ENCODE data around the gene WDR91. TPM values are rescaled to one million over a fixed set of nuclear protein-coding genes. Genes with fewer than 3 reads are reported as not detected.

The WDR91 gene
- total RNA-seq, 3 donors from 2014 or later (not counting 1 experiment from before 2014, with no cell fraction given) = 28.7 to 42.0 (median 39.2) TPM

GRCh38 chr7:135240441-135240840, 29.1 kb upstream of the WDR91 start:
- Histone ChIP-seq H3K27me3 (ENCODE audit: control insufficient read depth, insufficient read depth, low read length) (no peaks in the 10 kb centered on the region), H3K9me3 (ENCODE audit: control insufficient read depth, insufficient read depth, low read length) (no peaks in the 10 kb centered on the region), H3K4me1 (ENCODE audit: control insufficient read depth, insufficient read depth, low read length) (no peaks in the 10 kb centered on the region), H3K4me3 (ENCODE audit: low read length) (no peak overlapping the region), H3K27ac (ENCODE audit: low read length) (no peak overlapping the region), H3K36me3 (ENCODE audit: control insufficient read depth, insufficient read depth, low read length) (no peaks in the 10 kb centered on the region)
- H3K9me3 Mint-ChIP-seq = no peaks in the 10 kb centered on the region
- no peak overlapping the region for H3K4me3 Mint-ChIP-seq
- H3K4me1 Mint-ChIP-seq = no peaks in the 10 kb centered on the region
- TF ChIP-seq CTCF (IDR thresholded peaks at IDR 0.05) = no peak
- H3K36me3 Mint-ChIP-seq = no peaks in the 10 kb centered on the region
- intact Hi-C loops (cut with micrococcal nuclease) = no loop called here
- peaks cover 4 to 13% of the 10 kb centered on the region in 2 donors for H3K27me3 Mint-ChIP-seq (ENCODE audit: low read depth in 2 of 2)
- no peak for ATAC-seq
- H3K27ac Mint-ChIP-seq = no peak overlapping the region
- 75% methylated on average over 9 of the region's 9 CpGs for WGBS (ENCODE audit: insufficient coverage)
- no peak for DNase-seq

DNA sequence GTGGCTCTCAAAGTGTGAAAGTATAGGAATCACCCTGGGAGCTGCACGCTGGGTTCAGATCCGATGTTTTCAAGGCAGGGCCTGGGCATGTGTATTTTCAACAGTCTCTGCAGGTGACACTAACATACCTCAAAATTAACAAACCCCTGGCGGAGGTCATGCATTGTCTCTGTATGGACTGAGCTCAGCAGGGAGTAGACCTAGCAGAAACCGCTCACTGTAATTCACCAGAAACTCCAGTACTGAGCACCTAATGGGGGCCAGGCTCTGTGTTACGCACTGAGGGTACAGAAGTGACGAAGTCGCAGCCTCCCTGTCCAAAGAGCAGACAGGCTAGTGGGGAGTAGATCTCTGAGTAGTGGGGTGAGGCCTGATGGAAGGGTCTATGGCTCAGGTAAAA, 27.9 kb upstream of the WDR91 start:
- no peak for TF ChIP-seq CTCF (IDR thresholded peaks at IDR 0.05)
- Mint-ChIP-seq H3K27me3 (ENCODE audit: low read depth in 2 of 2) (peaks cover 2 to 3% of the 10 kb centered on the region in 2 donors), H3K4me1 (no peaks in the 10 kb centered on the region), H3K36me3 (no peaks in the 10 kb centered on the region), H3K4me3 (no peak overlapping the region), H3K9me3 (no peaks in the 10 kb centered on the region), H3K27ac (no peak overlapping the region)
- no peaks in the 10 kb centered on the region for H3K27me3 ChIP-seq (ENCODE audit: control insufficient read depth, insufficient read depth, low read length)
- H3K4me3 ChIP-seq (ENCODE audit: low read length) = no peak overlapping the region
- no peaks in the 10 kb centered on the region for H3K4me1 ChIP-seq (ENCODE audit: control insufficient read depth, insufficient read depth, low read length)
- 94% methylated on average over 7 of the region's 7 CpGs for WGBS (ENCODE audit: insufficient coverage)
- H3K9me3 ChIP-seq (ENCODE audit: control insufficient read depth, insufficient read depth, low read length) = no peaks in the 10 kb centered on the region
- no peak for DNase-seq
- H3K36me3 ChIP-seq (ENCODE audit: control insufficient read depth, insufficient read depth, low read length) = no peaks in the 10 kb centered on the region
- H3K27ac ChIP-seq (ENCODE audit: low read length) = no peak overlapping the region
- intact Hi-C loops (cut with micrococcal nuclease) = no loop called here
- ATAC-seq = no peak

GRCh38 chr7:135238112-135238744, 26.9 kb upstream of the WDR91 start:
- Histone ChIP-seq H3K27ac (ENCODE audit: low read length) (no peak overlapping the region), H3K9me3 (ENCODE audit: control insufficient read depth, insufficient read depth, low read length) (no peaks in the 10 kb centered on the region), H3K4me1 (ENCODE audit: control insufficient read depth, insufficient read depth, low read length) (no peaks in the 10 kb centered on the region), H3K4me3 (ENCODE audit: low read length) (no peak overlapping the region), H3K27me3 (ENCODE audit: control insufficient read depth, insufficient read depth, low read length) (no peaks in the 10 kb centered on the region), H3K36me3 (ENCODE audit: control insufficient read depth, insufficient read depth, low read length) (no peaks in the 10 kb centered on the region)
- Mint-ChIP-seq H3K36me3 (no peaks in the 10 kb centered on the region), H3K27ac (no peak overlapping the region), H3K4me1 (no peaks in the 10 kb centered on the region), H3K9me3 (no peaks in the 10 kb centered on the region), H3K27me3 (ENCODE audit: low read depth in 2 of 2) (peaks cover 0 to 2% of the 10 kb centered on the region in 2 donors), H3K4me3 (no peak overlapping the region)
- no peak for TF ChIP-seq CTCF (IDR thresholded peaks at IDR 0.05)
- intact Hi-C loops (cut with micrococcal nuclease) = no loop called here
- DNase-seq (peak in 1 of 2 donors; percentile 23), ATAC-seq (no peak)
- 87% methylated on average over 11 of the region's 11 CpGs for WGBS (ENCODE audit: insufficient coverage)

DNA sequence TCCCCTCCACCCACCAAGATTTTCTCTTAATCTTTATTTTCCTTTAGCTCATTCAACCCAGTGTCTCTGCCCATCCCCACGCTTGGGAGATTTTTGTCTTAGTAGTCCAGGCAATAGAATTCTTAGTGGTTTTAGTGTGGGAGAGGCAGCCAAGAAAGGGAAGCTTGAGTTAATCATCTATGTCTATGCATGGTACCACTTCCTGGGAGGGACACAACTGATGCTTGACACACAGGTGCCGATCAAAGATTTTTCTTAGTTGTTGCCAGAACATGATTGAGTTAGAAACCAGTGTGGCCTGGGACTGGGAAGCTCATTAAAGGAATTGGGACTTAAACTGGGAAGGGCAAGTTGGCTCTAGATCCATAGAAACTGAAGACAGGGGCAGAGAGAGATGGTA, 25.4 kb upstream of the WDR91 start:
- ATAC-seq = no peak
- Mint-ChIP-seq H3K4me1 (no peaks in the 10 kb centered on the region), H3K9me3 (no peaks in the 10 kb centered on the region), H3K27me3 (ENCODE audit: low read depth in 2 of 2) (peaks cover 0 to under 1% of the 10 kb centered on the region in 2 donors), H3K27ac (no peak overlapping the region), H3K36me3 (no peaks in the 10 kb centered on the region), H3K4me3 (no peak overlapping the region)
- intact Hi-C loops (cut with micrococcal nuclease) = no loop called here
- 21% methylated on average over 2 of the region's 2 CpGs for WGBS (ENCODE audit: insufficient coverage)
- Histone ChIP-seq H3K27me3 (ENCODE audit: control insufficient read depth, insufficient read depth, low read length) (no peaks in the 10 kb centered on the region), H3K4me1 (ENCODE audit: control insufficient read depth, insufficient read depth, low read length) (no peaks in the 10 kb centered on the region), H3K4me3 (ENCODE audit: low read length) (no peak overlapping the region), H3K27ac (ENCODE audit: low read length) (no peak overlapping the region), H3K9me3 (ENCODE audit: control insufficient read depth, insufficient read depth, low read length) (no peaks in the 10 kb centered on the region), H3K36me3 (ENCODE audit: control insufficient read depth, insufficient read depth, low read length) (no peaks in the 10 kb centered on the region)
- DNase-seq = no peak
- TF ChIP-seq CTCF (IDR thresholded peaks at IDR 0.05) = no peak
